Left forelimb (tissue), 1 donor: ENCODE data around the gene KITLG.
"Not testable (repeated sequence)": the region's sequence is repeated elsewhere in the genome, so short reads cannot be mapped to it uniquely, and the experiment has no call there.

Experiments
- DNase-seq: peaks from one replicate; pipeline ENCODE4 v3.0.0-alpha.2; 2018; ENCODE audit warnings: low spot score

KITLG gene

DNA sequence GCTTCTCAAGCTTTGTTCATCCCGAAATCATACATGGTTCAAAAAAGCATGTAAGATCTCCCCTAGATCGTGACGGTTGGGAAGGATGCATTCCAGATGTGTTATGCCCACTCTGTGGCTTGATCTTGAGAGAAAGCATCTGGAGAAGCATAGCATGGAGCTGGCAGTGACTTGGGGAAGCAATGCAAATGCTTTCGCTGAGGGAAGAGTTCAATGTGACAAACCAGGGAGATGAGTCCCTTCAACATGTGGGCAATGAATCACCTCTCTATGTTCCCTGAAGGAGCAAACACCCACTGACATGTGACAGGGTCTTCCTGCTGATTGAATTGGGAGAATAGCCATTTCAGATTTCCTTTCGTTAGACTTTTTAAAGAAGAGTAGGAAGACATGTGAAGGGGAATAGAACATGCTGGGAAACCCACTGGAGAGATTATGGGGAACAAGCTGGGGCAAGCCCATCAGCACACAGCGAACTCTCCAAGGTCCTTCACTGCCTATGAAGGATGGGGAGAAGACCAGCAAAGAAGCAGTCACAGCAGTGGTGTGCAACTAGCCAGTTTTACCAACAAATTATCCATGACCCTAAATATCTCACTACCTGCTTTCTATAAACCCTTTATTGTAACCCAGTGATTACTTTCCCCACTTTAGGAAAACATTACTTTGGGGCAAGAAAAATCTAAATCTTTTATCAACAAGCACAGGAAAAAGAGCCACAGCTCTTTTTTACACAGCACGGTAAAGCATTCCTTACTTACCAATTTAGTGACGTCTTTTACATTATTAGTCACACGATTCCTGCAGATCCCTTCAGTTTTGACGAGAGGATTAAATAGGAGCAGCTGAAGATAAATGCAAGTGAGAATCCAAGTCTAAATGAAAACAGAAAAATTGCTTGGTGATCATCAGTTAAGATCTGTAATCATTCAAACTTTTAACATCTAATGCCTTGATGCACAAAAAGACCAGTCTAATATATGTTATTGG is 35.0 kb downstream of the KITLG start:
- no peak for DNase-seq

DNA sequence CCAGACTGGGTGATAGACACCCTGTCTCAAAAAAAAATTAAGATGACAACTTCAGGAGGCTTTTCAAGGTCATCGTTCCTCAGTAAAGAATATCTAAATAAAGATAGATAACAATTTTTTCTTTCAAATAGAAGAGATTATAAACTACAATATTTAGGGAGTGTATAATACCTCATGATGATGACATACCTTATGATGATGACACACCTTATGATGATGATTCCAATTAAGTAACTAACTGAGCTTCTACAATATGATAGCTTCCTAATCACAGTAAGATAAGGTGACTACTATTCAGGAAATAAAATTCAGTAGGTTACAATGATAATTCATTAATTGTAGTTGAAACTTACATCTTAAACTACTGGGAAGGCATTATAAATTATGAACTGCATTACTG is 40.4 kb downstream of the KITLG start:
- no peak for DNase-seq

DNA sequence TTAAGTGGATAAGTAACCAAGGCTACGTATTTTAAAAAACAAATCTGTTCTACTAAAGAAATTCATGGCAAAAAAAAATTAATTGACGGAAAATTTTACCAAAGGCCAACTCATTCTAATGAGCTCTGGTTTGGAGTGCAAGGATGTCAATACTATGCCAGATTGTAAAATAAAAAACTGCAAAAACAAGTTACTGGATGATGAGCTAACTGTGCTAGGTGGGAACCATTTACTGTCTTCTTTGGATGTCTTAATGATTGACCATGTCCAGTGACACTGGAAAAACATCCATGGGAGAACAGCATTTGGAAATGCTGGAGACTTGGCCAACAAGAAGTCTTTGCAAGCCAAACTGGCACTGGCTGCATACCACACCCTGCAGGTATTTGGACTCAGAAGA is 41.6 kb downstream of the KITLG start:
- no peak for DNase-seq

DNA sequence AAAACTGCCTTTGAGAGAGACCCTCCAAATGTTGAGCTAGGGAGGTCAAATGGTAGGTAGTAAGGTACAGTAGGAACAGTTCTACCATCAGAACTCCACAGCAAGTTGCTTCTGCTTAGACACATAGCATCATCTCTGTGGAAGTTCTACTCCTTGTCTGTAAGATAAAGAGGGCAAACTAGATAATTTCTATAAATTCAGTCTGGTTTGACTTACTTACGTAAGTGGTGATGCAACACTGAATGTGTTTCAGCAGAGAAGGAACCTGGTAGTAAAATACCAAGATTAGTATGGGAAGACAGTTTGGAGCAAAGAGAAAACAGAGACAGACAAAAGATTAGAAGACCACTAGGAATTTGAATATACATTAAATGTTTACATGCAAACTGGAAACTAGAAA is 42.0 kb downstream of the KITLG start:
- no peak for DNase-seq

DNA sequence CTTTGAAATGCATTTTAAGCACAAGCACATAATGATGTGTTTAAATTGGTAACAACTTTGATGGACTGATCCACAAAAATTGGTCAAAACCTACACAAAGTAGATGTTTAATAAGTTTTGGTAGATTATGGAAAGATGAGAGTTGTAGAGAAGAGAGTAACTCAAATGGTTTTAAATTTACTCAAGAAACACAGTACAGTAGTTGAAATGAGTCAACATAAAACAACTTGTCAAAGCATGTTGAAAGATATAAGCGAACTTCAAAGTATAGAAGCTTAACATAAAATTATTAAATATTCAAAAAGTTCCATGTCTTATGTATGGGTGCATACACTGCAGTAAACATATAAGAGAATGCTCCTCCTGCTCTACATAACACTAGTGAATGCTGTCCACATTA is 49.4 kb downstream of the KITLG start:
- DNase-seq: no peak

DNA sequence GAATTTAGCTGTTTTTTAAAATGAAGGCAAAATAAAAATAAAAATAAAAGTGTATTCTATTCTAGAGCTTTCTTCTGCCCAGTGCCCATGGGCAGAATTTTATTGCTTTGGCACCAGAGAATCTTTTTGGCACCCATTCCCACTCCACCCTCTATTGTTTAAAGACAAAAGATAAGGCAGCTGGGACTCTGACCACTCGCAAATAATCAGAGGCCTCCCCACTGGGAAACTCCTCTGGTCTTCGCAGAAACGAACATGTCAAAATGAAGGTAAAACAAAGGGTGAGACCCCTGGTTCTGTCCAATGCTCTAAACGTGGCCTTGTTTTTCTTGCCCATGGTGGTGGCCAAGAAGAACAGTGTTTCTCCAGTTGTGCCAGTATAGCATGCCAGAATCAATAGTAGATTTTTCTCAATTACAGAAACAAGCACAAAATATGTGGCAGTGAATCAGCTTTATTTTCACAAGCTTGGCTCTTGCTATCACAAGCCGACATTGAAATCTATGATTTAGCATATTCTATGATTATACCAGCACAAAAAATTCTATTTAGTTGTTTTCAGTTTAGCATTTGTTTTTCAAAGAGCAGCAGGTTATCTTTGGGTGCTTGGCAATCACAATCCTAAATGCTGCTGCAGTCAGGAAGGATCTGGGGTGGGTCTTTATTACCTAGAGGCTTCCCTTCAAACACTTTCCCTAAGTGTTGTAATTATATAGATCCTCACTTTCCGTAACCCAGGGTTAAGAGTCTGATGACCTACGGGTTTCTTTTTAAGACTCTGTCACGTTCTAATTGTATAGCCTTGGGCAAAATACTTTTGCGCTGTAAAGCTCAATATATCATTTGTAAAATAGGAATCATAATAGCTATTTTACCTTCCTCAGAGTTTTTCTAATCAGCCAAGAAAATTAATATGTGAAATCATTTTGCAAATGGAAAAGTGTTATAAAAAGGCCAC is 50.5 kb downstream of the KITLG start:
- no peak for DNase-seq

DNA sequence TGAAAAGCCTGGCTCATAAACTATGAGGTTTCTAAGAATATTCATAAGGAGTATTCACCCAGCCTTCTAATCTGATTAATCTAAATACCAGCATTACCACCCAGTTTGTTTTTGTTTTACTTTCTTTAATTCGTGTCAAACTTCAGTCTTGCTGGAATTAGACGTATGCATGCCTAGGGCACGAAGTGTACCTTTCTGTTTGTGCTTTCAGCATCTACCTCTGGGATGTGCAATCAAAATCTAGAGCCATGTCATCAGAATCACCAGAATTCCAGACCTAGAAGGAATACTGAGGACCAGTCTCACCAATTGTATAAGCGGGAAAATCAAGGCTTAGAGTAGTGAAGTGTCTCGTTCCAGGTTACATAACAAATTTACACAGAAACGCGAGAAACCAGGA is 57.3 kb downstream of the KITLG start:
- no peak for DNase-seq

DNA sequence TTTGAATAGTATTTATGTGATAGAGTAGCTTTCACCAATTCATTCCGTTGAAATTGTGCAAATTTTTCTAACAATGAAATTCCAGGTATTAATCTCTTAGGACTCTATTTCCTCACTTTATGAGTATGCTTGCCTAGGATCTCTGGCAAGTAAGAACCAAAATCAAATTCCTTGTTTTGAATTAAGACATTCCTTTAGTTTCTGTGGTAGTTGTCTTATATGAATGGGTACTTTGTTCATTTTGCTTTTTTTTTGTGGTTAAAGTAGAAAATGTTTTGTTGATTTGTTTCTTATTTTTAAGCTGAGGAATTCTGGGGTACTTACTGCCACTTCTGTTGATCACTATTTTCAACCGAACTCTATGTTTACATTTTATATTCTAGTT is 59.8 kb downstream of the KITLG start:
- DNase-seq: no peak

DNA sequence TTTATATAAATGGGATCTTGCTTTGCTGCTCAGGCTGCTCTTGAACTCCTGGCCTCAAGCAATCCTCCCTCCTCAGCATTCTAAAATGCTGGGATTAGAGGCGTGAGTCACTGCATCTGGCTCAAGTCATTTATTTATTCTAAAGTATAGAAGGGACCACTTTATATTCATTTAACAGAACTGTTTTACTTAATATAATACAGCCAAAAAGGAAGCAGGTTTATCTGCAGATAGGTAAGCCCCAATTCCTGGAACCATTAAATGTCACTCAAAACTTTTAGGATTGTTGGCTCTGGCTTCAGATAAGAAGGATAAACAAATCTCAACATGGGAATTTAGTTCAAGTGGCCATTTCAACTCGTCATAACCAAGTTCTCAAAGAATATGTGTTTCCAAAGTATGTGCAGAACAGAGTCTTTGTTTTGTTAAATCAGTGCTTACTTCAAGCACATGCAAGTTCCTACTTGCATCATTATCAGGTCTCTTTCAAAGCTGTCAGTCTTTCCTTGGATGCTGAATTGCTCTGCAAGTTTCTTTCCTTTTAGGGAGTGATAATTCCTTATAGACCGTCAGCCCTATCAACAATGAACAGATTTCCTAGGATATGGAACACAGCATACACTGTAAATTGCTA is 60.4 kb downstream of the KITLG start:
- no peak for DNase-seq

DNA sequence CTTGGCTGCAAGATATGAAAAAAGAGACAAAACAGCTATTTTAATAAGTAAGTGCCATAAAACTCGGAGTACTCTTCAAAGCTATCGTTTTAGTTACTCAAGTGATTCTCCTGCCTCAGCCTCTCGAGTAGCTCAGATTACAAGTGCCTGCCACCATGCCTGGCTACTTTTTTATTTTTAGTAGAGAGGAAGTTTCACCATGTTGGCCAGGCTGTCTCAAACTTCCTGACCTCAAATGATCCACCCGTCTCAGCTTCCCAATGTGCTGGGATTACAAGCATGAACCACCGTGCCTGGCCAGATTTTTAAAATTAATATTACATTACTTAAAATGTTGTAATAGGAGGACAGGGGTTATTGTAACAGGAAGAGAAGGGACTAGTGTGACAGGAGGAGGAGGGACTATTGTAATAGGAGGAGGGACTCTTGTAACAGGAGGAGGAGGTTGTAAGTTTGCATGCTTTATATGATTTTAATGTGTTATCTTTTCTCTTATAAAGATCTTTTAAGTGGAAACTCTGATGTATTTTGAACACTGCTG is 61.3 kb downstream of the KITLG start:
- no peak for DNase-seq

DNA sequence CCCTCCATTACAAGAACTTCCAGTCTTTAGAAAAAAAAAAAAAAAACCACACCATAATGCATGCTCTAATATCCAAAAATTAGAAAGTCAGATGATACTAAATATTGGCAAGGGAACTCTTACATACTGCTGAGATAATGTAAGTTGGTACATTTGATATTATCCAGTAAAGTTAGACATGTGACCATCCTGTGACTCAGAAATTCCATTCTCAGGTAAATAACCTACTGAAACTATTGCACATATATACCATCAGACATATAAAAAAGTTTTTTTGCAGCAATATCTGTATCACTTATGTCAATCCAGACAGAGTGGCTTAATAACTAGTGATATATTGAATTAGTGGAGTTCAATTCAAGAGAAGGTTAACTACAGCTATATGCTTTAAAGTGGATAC is 63.5 kb downstream of the KITLG start:
- DNase-seq: no peak

DNA sequence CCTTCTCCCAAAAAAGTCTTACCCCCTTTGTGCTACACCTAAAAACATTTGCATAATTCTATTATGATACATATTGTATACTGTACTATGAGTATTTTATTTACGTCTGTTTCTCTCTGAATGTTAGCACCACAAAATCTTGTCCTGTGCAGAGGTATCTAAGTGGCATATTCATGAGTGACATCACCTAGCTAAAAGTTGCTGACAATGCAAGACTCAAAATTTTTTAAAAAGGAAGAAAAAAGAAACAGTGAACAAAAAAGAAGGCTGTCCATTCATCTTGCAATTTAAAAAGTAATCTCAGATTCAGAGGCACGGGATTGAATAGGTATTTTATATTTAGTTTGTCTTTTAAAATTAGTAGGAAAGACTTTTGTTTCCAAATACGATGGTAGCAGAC is 69.4 kb downstream of the KITLG start:
- DNase-seq: no peak

DNA sequence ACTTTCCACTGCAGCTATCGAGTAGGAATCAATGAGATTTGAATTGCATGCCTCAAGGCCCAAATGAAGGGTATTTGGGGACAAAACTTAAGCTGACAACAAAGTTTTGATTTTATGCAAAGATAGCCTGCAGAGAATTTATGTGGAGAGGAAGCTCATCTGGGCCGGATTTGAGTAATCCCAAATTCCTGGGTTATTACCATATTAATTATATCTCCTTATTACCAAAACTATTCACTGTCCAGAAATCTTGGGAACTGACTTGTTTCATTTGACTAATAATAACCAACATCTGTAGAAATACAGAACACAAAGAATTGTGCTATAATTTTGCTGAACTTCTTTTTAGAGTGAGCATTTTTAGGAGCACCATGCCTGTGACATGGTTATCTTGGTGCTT is 70.4 kb downstream of the KITLG start:
- no peak for DNase-seq

DNA sequence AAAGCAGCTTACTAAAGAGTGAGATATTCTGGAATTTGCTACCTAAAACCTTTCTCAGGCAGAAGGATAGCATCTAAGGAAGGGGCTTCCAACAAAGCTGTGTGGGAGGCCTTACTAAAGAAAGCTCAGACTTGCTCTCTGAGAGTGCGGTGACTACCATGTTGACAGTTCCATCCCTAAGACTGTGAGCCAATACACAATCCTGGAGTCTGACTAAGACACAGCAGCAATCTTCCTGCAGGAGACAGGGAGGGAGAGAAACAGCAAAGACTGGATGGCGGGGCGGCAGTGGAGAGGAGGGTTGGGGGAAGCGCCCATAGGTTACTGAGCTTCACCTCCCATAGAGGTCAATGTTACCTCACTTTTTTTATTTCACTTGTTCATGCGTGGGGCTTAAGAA is 70.9 kb downstream of the KITLG start:
- DNase-seq: no peak

DNA sequence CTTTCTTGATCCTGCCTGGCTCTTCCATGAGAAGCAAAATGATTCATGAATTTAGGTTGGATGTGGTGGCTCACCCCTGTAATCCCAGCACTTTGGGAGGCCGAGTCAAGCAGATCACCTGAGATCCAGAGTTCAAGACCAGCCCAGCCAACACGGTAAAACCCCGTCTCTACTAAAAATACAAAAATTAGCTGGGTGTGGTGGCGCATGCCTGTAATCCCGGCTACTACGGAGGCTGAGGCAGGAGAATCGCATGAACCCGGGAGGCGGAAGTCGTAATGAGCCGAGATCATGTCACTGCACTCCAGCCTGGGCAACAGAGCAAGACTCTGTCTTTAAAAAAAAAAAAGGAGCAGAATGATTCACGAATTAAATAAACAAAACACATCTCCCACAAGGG is 72.4 kb downstream of the KITLG start:
- DNase-seq: not testable (repeated sequence)

DNA sequence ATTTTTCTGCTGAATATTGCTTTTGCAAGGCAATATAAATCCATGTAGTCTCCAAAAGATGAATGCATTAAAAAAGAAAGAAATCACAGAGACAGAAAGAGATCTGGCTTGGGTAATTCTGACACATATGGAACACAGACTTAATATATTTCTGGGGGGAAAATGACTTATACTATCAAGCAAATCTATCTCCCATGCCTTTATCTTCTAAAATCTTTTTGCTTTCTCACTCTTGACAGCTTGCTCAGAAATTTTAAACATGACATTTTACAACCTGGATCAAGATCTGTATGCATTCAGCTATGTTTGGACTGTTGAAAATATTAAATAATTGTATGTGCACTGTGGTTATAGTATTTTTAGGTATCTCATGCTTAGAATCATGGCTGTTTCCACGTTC is 73.0 kb downstream of the KITLG start:
- no peak for DNase-seq

DNA sequence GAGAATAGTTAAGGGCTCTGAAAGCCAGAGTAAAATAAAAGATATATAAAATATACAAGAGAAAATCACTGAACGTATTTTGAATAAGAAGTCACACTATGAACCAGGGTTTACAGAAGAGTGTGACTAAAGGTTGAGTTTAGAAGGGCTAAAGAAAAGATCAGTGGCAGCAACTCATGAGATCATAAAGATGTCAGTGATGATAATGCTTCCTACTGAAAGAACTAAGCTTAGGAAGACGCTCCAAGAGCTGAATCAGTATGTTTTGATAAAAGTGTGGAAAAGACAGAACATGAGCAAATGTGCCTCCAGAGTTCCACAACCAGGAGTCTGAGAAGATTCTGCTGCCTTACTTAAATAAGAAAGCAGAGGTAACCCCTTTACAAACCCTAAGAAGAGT is 74.6 kb downstream of the KITLG start:
- DNase-seq: no peak

DNA sequence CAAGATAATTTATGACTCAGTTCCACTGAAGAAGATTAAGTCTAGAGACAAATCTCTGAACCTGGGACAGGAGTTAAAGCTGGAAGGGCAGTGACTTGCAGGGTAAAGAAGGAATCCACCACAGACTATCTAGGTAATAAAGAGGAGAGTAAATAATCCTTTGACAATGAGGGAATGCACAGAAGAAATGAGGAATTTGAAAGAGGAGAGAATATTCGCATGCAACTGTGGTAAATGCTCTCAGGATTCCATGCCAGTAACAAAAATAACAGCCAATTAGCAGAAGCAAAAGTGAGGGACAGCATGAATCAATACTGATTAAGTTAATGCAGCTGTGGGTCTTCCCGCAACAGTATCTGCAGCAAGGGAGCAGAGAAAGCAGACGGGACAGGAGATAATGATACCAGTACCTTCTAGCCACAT is 77.0 kb downstream of the KITLG start:
- DNase-seq: no peak

DNA sequence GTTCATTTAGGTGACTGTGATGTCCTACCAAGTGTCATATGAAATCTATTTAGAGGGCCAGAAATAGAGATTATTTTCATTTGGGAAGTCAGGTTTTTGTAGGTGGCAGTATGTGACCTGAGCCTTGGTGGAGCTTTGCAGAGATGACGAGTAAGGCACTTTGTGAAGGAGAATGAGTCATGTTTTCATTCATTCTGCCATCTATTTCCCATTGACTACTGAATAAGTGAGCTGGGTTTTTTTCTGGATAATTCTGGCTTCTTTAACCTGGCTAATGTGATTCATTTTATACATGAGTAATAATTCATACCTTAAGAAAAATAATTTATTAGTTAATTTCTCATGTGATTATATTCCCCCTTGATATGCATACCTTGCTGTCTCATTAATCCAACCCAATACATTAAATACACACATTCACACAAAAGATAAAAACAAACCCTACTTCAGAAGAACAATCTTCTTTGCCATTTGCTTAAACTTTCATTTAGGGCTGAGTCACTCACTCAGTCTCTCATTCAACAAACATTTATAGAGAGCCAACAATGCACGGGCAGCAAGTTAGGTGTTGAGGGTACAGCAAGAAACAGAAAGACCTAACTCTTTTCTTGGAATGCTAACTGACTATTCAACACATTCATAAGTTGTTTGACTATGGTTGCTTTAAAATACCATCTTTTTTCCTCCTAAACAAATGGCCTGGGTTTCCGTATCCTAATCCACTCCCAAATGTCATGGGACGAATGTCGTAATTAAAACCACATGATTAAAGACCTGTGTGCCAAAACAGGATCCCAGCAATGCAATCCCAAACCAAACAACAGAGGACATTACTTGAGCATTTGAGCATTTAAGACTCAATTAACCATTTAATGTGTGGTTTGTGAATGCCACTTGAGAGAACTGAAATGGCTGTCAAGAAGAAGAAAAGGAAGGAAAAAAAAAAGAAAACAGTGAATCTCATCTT is 78.0 kb downstream of the KITLG start:
- no peak for DNase-seq

DNA sequence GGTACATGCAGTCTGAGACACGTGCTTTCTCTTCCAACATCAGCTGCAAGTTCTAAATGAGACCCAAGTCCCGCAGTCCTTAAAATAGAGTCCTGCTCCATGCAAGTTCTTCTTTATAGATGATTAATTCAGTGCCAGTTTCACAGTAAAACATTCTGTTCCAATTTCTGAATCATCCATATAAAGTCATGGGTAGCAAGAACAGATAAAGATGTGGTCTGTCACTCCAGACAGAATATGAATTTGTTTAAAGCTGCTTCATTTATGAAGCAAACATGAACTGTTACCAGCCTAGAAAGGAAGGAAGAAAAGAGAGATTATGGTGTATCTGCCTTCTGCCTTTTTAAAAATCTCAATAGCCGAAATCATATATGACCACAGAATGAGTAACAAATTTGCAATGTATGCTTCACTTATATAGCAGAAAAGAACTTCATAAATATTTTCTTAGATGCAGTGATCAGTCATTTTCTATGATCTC is 83.3 kb downstream of the KITLG start:
- no peak for DNase-seq

DNA sequence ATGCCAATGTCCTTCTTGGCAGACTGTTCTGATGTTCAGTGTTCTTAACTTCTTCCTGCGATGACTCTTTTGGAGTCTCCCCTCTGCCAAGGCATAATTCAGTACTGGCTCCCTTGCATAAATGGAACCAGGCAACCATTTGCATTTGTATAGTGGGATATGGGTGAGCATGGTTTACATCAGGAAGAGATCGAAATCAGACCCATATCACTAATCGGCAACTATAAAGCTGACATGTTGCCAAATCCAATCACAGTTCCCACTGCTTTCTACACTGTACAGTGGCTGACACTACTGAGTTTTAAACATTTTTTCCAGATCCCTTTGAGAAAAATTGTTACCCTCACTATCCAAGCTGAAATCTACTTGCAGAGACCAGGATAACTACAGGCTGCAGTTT is 83.8 kb downstream of the KITLG start:
- DNase-seq: no peak
